NB4 (cell line): Measurements from ENCODE around the gene ZNF808.

ENCODE experiments used
- POLR2A ChIP-seq: IDR thresholded peaks from 2 replicates; pipeline ENCODE4 v1.6.1; 2011; ENCODE audit warnings: mild to moderate bottlenecking; ENCODE audit not compliant: insufficient read length; ENCODE audit errors: extremely low read depth
- TF ChIP-seq, protein P1 (sequence below): IDR thresholded peaks from one replicate; pipeline ENCODE4 v1.5.1; 2012; ENCODE audit warnings: low read depth, low read length

- TF ChIP-seq, protein P1, sequence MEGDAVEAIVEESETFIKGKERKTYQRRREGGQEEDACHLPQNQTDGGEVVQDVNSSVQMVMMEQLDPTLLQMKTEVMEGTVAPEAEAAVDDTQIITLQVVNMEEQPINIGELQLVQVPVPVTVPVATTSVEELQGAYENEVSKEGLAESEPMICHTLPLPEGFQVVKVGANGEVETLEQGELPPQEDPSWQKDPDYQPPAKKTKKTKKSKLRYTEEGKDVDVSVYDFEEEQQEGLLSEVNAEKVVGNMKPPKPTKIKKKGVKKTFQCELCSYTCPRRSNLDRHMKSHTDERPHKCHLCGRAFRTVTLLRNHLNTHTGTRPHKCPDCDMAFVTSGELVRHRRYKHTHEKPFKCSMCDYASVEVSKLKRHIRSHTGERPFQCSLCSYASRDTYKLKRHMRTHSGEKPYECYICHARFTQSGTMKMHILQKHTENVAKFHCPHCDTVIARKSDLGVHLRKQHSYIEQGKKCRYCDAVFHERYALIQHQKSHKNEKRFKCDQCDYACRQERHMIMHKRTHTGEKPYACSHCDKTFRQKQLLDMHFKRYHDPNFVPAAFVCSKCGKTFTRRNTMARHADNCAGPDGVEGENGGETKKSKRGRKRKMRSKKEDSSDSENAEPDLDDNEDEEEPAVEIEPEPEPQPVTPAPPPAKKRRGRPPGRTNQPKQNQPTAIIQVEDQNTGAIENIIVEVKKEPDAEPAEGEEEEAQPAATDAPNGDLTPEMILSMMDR, result no peak
- no peak for TF ChIP-seq POLR2A
Observed at GRCh38 chr19:52494518-52494917, 33.0 kb upstream of the ZNF808 start.
